ENCODE measurements around the gene B4GALNT4.

- no peak for TF ChIP-seq CTCF (IDR thresholded peaks at IDR 0.05)
- TF ChIP-seq POLR2A (IDR thresholded peaks at IDR 0.05), result no peak
Measured at GRCh38 chr11:364991-365725, 4.1 kb upstream of the B4GALNT4 start.
